ENCODE data around the gene UGT1A7.

UGT1A7 gene

GRCh38 chr2:233814056-233814835, 132.5 kb downstream of the UGT1A7 start:
- Histone ChIP-seq H3K27me3 (replicated peaks; ENCODE audit: control insufficient read depth, insufficient read depth, low read length, poor library complexity, severe bottlenecking) (peaks cover 3% of the 10 kb centered on the region), H3K27ac (ENCODE audit: insufficient read depth, low read length, poor library complexity, severe bottlenecking) (no peak overlapping the region), H3K9me3 (ENCODE audit: control insufficient read depth, low read length) (no peaks in the 10 kb centered on the region), H3K36me3 (ENCODE audit: control insufficient read depth, insufficient read depth, low read length) (no peaks in the 10 kb centered on the region), H3K4me1 (ENCODE audit: control insufficient read depth, insufficient read depth, low read length, poor library complexity, severe bottlenecking) (no peaks in the 10 kb centered on the region), H3K4me3 (ENCODE audit: insufficient read depth, low read depth, low read length, poor library complexity, severe bottlenecking) (no peak overlapping the region)
- no peak for DNase-seq

DNA sequence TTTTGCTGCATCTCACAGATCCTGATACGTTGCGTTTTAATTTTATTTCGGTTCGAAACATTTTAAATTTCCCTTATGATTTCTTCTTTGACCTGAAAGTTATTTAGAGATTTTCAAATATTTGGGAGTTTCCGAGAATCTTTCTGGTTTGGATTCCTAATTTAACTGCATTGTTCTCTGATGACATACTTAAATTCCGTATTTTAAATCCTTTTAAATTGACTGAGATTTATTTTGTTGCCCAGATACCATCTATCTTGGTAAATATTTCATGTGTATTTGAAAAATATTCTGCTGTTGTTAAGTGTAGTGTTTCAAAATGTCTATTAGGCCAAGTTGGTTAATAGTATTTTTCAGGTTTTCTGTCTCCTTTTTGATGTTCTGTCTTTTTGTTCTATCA, 134.2 kb downstream of the UGT1A7 start:
- no peak overlapping the region for H3K4me3 ChIP-seq (ENCODE audit: insufficient read depth, low read depth, low read length, poor library complexity, severe bottlenecking)
- DNase-seq, result no peak
- H3K9me3 ChIP-seq (ENCODE audit: control insufficient read depth, low read length), result no peaks in the 10 kb centered on the region
- no peak overlapping the region for H3K27ac ChIP-seq (ENCODE audit: insufficient read depth, low read length, poor library complexity, severe bottlenecking)
- no peaks in the 10 kb centered on the region for H3K27me3 ChIP-seq (replicated peaks; ENCODE audit: control insufficient read depth, insufficient read depth, low read length, poor library complexity, severe bottlenecking)
- no peaks in the 10 kb centered on the region for H3K4me1 ChIP-seq (ENCODE audit: control insufficient read depth, insufficient read depth, low read length, poor library complexity, severe bottlenecking)
- H3K36me3 ChIP-seq (ENCODE audit: control insufficient read depth, insufficient read depth, low read length), result no peaks in the 10 kb centered on the region

GRCh38 chr2:233816334-233816733, 134.6 kb downstream of the UGT1A7 start:
- H3K36me3 ChIP-seq (ENCODE audit: control insufficient read depth, insufficient read depth, low read length), result no peaks in the 10 kb centered on the region
- no peaks in the 10 kb centered on the region for H3K4me1 ChIP-seq (ENCODE audit: control insufficient read depth, insufficient read depth, low read length, poor library complexity, severe bottlenecking)
- DNase-seq, result no peak
- H3K9me3 ChIP-seq (ENCODE audit: control insufficient read depth, low read length), result no peaks in the 10 kb centered on the region
- no peak overlapping the region for H3K4me3 ChIP-seq (ENCODE audit: insufficient read depth, low read depth, low read length, poor library complexity, severe bottlenecking)
- H3K27ac ChIP-seq (ENCODE audit: insufficient read depth, low read length, poor library complexity, severe bottlenecking), result no peak overlapping the region
- no peaks in the 10 kb centered on the region for H3K27me3 ChIP-seq (replicated peaks; ENCODE audit: control insufficient read depth, insufficient read depth, low read length, poor library complexity, severe bottlenecking)

GRCh38 chr2:233816771-233817170, 135.1 kb downstream of the UGT1A7 start:
- Histone ChIP-seq H3K4me3 (ENCODE audit: insufficient read depth, low read depth, low read length, poor library complexity, severe bottlenecking) (no peak overlapping the region), H3K27me3 (replicated peaks; ENCODE audit: control insufficient read depth, insufficient read depth, low read length, poor library complexity, severe bottlenecking) (no peaks in the 10 kb centered on the region), H3K36me3 (ENCODE audit: control insufficient read depth, insufficient read depth, low read length) (no peaks in the 10 kb centered on the region), H3K27ac (ENCODE audit: insufficient read depth, low read length, poor library complexity, severe bottlenecking) (no peak overlapping the region), H3K4me1 (ENCODE audit: control insufficient read depth, insufficient read depth, low read length, poor library complexity, severe bottlenecking) (no peaks in the 10 kb centered on the region), H3K9me3 (ENCODE audit: control insufficient read depth, low read length) (no peaks in the 10 kb centered on the region)
- DNase-seq, result no peak

DNA sequence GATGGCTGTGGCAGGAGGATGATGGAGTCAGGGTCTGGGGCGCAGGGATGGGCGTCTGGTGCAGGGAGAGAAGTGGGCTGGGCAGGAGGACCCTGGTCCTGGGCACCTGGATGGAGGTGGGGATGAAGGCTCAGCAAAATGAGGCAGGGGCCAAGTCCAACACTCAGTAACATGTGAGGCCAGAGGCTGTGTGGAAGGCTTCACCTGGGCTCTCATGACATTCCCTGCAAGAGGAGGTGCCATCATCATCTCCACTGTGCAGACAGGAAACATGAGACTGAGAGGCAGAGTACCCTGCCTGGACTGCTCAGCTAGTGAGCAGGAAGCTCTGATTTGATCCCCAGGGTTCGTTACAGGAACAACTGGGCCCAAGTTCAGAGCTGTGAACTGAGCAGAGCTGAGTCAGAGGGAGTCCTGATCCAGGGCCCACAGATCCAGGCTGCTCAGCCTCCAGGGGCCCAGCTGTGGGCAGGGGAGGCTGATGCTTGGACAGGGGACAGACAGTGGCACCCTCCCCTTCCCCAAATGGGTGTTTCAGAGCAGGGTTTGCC, 135.7 kb downstream of the UGT1A7 start:
- Histone ChIP-seq H3K4me1 (ENCODE audit: control insufficient read depth, insufficient read depth, low read length, poor library complexity, severe bottlenecking) (no peaks in the 10 kb centered on the region), H3K9me3 (ENCODE audit: control insufficient read depth, low read length) (no peaks in the 10 kb centered on the region), H3K27me3 (replicated peaks; ENCODE audit: control insufficient read depth, insufficient read depth, low read length, poor library complexity, severe bottlenecking) (no peaks in the 10 kb centered on the region), H3K36me3 (ENCODE audit: control insufficient read depth, insufficient read depth, low read length) (no peaks in the 10 kb centered on the region), H3K27ac (ENCODE audit: insufficient read depth, low read length, poor library complexity, severe bottlenecking) (no peak overlapping the region), H3K4me3 (ENCODE audit: insufficient read depth, low read depth, low read length, poor library complexity, severe bottlenecking) (no peak overlapping the region)
- DNase-seq, result no peak

- Histone ChIP-seq H3K4me3 (ENCODE audit: insufficient read depth, low read depth, low read length, poor library complexity, severe bottlenecking) (no peak overlapping the region), H3K9me3 (ENCODE audit: control insufficient read depth, low read length) (no peaks in the 10 kb centered on the region), H3K27me3 (replicated peaks; ENCODE audit: control insufficient read depth, insufficient read depth, low read length, poor library complexity, severe bottlenecking) (no peaks in the 10 kb centered on the region), H3K4me1 (ENCODE audit: control insufficient read depth, insufficient read depth, low read length, poor library complexity, severe bottlenecking) (no peaks in the 10 kb centered on the region), H3K36me3 (ENCODE audit: control insufficient read depth, insufficient read depth, low read length) (no peaks in the 10 kb centered on the region), H3K27ac (ENCODE audit: insufficient read depth, low read length, poor library complexity, severe bottlenecking) (no peak overlapping the region)
- no peak for DNase-seq
Measured at GRCh38 chr2:233817995-233818638, 136.4 kb downstream of the UGT1A7 start.

GRCh38 chr2:233818639-233819621, 137.2 kb downstream of the UGT1A7 start:
- no peak overlapping the region for H3K4me3 ChIP-seq (ENCODE audit: insufficient read depth, low read depth, low read length, poor library complexity, severe bottlenecking)
- no peaks in the 10 kb centered on the region for H3K9me3 ChIP-seq (ENCODE audit: control insufficient read depth, low read length)

GRCh38 chr2:233819884-233820773, 138.4 kb downstream of the UGT1A7 start:
- Histone ChIP-seq H3K4me3 (ENCODE audit: insufficient read depth, low read depth, low read length, poor library complexity, severe bottlenecking) (no peak overlapping the region), H3K27me3 (replicated peaks; ENCODE audit: control insufficient read depth, insufficient read depth, low read length, poor library complexity, severe bottlenecking) (no peaks in the 10 kb centered on the region), H3K4me1 (ENCODE audit: control insufficient read depth, insufficient read depth, low read length, poor library complexity, severe bottlenecking) (no peaks in the 10 kb centered on the region), H3K36me3 (ENCODE audit: control insufficient read depth, insufficient read depth, low read length) (no peaks in the 10 kb centered on the region), H3K27ac (ENCODE audit: insufficient read depth, low read length, poor library complexity, severe bottlenecking) (no peak overlapping the region), H3K9me3 (ENCODE audit: control insufficient read depth, low read length) (no peaks in the 10 kb centered on the region)
- DNase-seq, result no peak

More at GRCh38 chr2:233818639-233819621, 137.2 kb downstream of the UGT1A7 start:
- no peaks in the 10 kb centered on the region for H3K4me1 ChIP-seq (ENCODE audit: control insufficient read depth, insufficient read depth, low read length, poor library complexity, severe bottlenecking)
- no peak overlapping the region for H3K27ac ChIP-seq (ENCODE audit: insufficient read depth, low read length, poor library complexity, severe bottlenecking)
- H3K27me3 ChIP-seq (replicated peaks; ENCODE audit: control insufficient read depth, insufficient read depth, low read length, poor library complexity, severe bottlenecking), result no peaks in the 10 kb centered on the region
- H3K36me3 ChIP-seq (ENCODE audit: control insufficient read depth, insufficient read depth, low read length), result no peaks in the 10 kb centered on the region
- no peak for DNase-seq

DNA sequence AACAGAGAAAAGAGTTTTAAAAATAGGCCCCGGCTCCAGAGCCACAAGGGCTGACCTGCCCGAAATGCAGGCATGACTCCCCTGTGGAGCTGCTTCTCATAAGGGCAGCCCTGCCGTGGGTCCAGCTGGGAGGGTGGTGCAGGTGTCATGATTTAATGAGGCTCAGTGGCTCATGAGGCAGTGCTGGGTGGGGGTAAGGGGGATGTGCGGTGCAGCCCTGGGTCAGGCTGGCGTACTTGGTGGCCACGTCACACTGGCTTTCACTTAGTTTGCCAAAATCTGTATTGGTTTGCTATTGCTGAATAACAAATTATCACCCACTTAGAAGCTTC, 139.0 kb downstream of the UGT1A7 start:
- no peak for DNase-seq
- H3K27me3 ChIP-seq (replicated peaks; ENCODE audit: control insufficient read depth, insufficient read depth, low read length, poor library complexity, severe bottlenecking), result no peaks in the 10 kb centered on the region
- no peaks in the 10 kb centered on the region for H3K4me1 ChIP-seq (ENCODE audit: control insufficient read depth, insufficient read depth, low read length, poor library complexity, severe bottlenecking)
- no peaks in the 10 kb centered on the region for H3K36me3 ChIP-seq (ENCODE audit: control insufficient read depth, insufficient read depth, low read length)
- no peaks in the 10 kb centered on the region for H3K9me3 ChIP-seq (ENCODE audit: control insufficient read depth, low read length)
- no peak overlapping the region for H3K4me3 ChIP-seq (ENCODE audit: insufficient read depth, low read depth, low read length, poor library complexity, severe bottlenecking)
- H3K27ac ChIP-seq (ENCODE audit: insufficient read depth, low read length, poor library complexity, severe bottlenecking), result no peak overlapping the region

Data from effector memory CD4-positive, alpha-beta T cell (primary cell).